Measurements from ENCODE around the gene AMBP. TPM values are rescaled to one million over a fixed set of nuclear protein-coding genes. Genes with fewer than 3 reads are reported as not detected.

AMBP gene
- total RNA-seq, 1 donor from 2014 or later = not detected

GRCh38 chr9:114099669-114100270, 21.7 kb upstream of the AMBP start:
- TF ChIP-seq CTCF (IDR thresholded peaks at IDR 0.05; ENCODE audit: insufficient read depth, low read length, severe bottlenecking) = no peak
- Histone ChIP-seq H3K27me3 (ENCODE audit: control insufficient read depth, insufficient read depth, low read length) (peaks cover 4% of the 10 kb centered on the region), H3K36me3 (ENCODE audit: control insufficient read depth, insufficient read depth, low read length) (no peaks in the 10 kb centered on the region), H3K4me3 (ENCODE audit: low read depth, low read length) (no peak overlapping the region)
- FAIRE-seq (no peak), DNase-seq (ENCODE audit: low read depth) (no peak)

GRCh38 chr9:114098936-114099668, 21.0 kb upstream of the AMBP start, which contains the start of gene KIF12:
KIF12 (minus strand) TSS chr9:114099292; CDS start chr9:114099276, 16 bp downstream.
- no peaks in the 10 kb centered on the region for H3K36me3 ChIP-seq (ENCODE audit: control insufficient read depth, insufficient read depth, low read length)
- H3K27me3 ChIP-seq (ENCODE audit: control insufficient read depth, insufficient read depth, low read length) = peaks cover 4% of the 10 kb centered on the region
- TF ChIP-seq CTCF (IDR thresholded peaks at IDR 0.05; ENCODE audit: insufficient read depth, low read length, severe bottlenecking) = no peak
- FAIRE-seq = no peak
- peak within 1 kb of the TSS; percentile 40 for H3K4me3 ChIP-seq (ENCODE audit: low read depth, low read length)
- DNase-seq (ENCODE audit: low read depth) = no peak

- peaks cover 4% of the 10 kb centered on the region for H3K27me3 ChIP-seq (ENCODE audit: control insufficient read depth, insufficient read depth, low read length)
- TF ChIP-seq CTCF (IDR thresholded peaks at IDR 0.05; ENCODE audit: insufficient read depth, low read length, severe bottlenecking) = no peak
- peak overlapping the region; percentile 40 for H3K4me3 ChIP-seq (ENCODE audit: low read depth, low read length)
- no peaks in the 10 kb centered on the region for H3K36me3 ChIP-seq (ENCODE audit: control insufficient read depth, insufficient read depth, low read length)
- no peak for FAIRE-seq
- DNase-seq (ENCODE audit: low read depth) = no peak
Measured at GRCh38 chr9:114098021-114098935, 20.2 kb upstream of the AMBP start.

- FAIRE-seq = no peak
- no peaks in the 10 kb centered on the region for H3K36me3 ChIP-seq (ENCODE audit: control insufficient read depth, insufficient read depth, low read length)
- peaks cover 4% of the 10 kb centered on the region for H3K27me3 ChIP-seq (ENCODE audit: control insufficient read depth, insufficient read depth, low read length)
- peak; percentile 25 for DNase-seq (ENCODE audit: low read depth)
- H3K4me3 ChIP-seq (ENCODE audit: low read depth, low read length) = peak overlapping the region; percentile 40
- TF ChIP-seq CTCF (IDR thresholded peaks at IDR 0.05; ENCODE audit: insufficient read depth, low read length, severe bottlenecking) = no peak
Measured at GRCh38 chr9:114097613-114098020, 19.5 kb upstream of the AMBP start.

GRCh38 chr9:114096866-114097612, 18.9 kb upstream of the AMBP start:
- Histone ChIP-seq H3K36me3 (ENCODE audit: control insufficient read depth, insufficient read depth, low read length) (no peaks in the 10 kb centered on the region), H3K27me3 (ENCODE audit: control insufficient read depth, insufficient read depth, low read length) (peaks cover 4% of the 10 kb centered on the region), H3K4me3 (ENCODE audit: low read depth, low read length) (no peak overlapping the region)
- no peak for TF ChIP-seq CTCF (IDR thresholded peaks at IDR 0.05; ENCODE audit: insufficient read depth, low read length, severe bottlenecking)
- DNase-seq (ENCODE audit: low read depth) = no peak
- FAIRE-seq = no peak
